GM13976 (cell line): ENCODE results near the gene LCE3E.
"Not testable (repeated sequence)": the region's sequence is repeated elsewhere in the genome, so short reads cannot be mapped to it uniquely, and the experiment has no call there.

Experiments
- DNase-seq: peaks from one replicate; pipeline ENCODE4 v3.0.0; 2012; ENCODE audit warnings: low spot score
- CTCF ChIP-seq: IDR thresholded peaks from 2 replicates; pipeline ENCODE4 v1.5.1; 2012; ENCODE audit warnings: borderline replicate concordance, mild to moderate bottlenecking; ENCODE audit not compliant: insufficient read depth; ENCODE audit errors: extremely low read depth, missing control alignments, control extremely low read depth
- in situ Hi-C: fragments of 300-500 bp; cut with MboI; formaldehyde crosslinking; loops from one replicate; pipeline ENCODE4 v1.12.0; 2022; ENCODE audit warnings: low sequenced_read_pairs, mixed read lengths, inconsistent platforms; ENCODE audit not compliant: unreplicated experiment

Gene LCE3E

GRCh38 chr1:152566681-152567080 is at the start of gene LCE3E:
LCE3E (minus strand) TSS chr1:152566780; CDS start chr1:152566208, 572 bp downstream.
- in situ Hi-C loops: no loop called here
- DNase-seq: no peak
- TF ChIP-seq CTCF: no peak

GRCh38 chr1:152613511-152613910 is 46.9 kb upstream of the LCE3E start, which contains the start of gene LCE3B:
LCE3B (plus strand) TSS chr1:152613811; CDS start chr1:152613811, 0 bp downstream.
- DNase-seq: no peak
- no peak for TF ChIP-seq CTCF

GRCh38 chr1:152599934-152600333 is 33.4 kb upstream of the LCE3E start, which contains the start of gene LCE3C:
LCE3C (plus strand) TSS chr1:152600234; CDS start chr1:152600732, 498 bp downstream.
- TF ChIP-seq CTCF: no peak
- no peak for DNase-seq
- in situ Hi-C loops: no loop called here

More at GRCh38 chr1:152613511-152613910, 46.9 kb upstream of the LCE3E start, which contains the start of gene LCE3B:
- in situ Hi-C loops: no loop called here

GRCh38 chr1:152596986-152597385 is 30.4 kb upstream of the LCE3E start:
- in situ Hi-C loops: no loop called here
- no peak for DNase-seq
- TF ChIP-seq CTCF: no peak

GRCh38 chr1:152585586-152585985 is 19.0 kb upstream of the LCE3E start:
- DNase-seq: no peak
- in situ Hi-C loops: no loop called here
- TF ChIP-seq CTCF: no peak

- DNase-seq: no peak
- in situ Hi-C loops: no loop called here
- no peak for TF ChIP-seq CTCF
These were observed 16.1 kb upstream of the LCE3E start for GRCh38 chr1:152582647-152583046.

- in situ Hi-C loops: no loop called here
- TF ChIP-seq CTCF: no peak
- no peak for DNase-seq
These were observed 13.9 kb upstream of the LCE3E start, which contains the start of gene LCE3D for GRCh38 chr1:152580433-152580832. LCE3D (minus strand) TSS chr1:152580516; CDS start chr1:152579936, 580 bp downstream.

- in situ Hi-C loops, DNase-seq: not testable (repeated sequence)
These were observed 12.9 kb upstream of the LCE3E start for GRCh38 chr1:152579526-152579925.
